HG03045 (cell line): ENCODE data around the gene TMEM139.
"Not testable (repeated sequence)": the region's sequence is repeated elsewhere in the genome, so short reads cannot be mapped to it uniquely, and the experiment has no call there.

Experiments
- ATAC-seq: cut with Tn5 transposase; IDR thresholded peaks from one replicate; pipeline ENCODE4 v1.9.1; 2021; ENCODE audit warnings: mild to moderate bottlenecking, moderate library complexity; ENCODE audit not compliant: unreplicated experiment

TMEM139 gene

DNA sequence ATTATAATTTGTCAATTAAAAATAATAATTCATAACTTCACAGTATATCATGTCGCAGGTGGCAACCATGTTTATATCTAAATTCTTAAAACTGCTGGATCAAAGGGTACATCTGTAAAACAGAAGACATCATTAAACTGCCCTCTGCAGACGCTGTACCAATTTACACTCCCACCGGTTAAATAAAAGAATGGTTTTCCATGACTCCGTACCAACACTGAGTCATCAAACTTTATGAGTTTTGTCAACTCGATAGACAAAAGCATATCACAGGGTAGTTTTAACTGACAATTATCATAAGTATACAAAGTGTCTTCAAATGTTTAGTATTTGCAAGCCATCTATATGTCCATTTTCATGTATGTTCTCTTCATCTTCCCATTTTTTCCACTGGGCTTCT, 27.3 kb upstream of the TMEM139 start:
- ATAC-seq = no peak

DNA sequence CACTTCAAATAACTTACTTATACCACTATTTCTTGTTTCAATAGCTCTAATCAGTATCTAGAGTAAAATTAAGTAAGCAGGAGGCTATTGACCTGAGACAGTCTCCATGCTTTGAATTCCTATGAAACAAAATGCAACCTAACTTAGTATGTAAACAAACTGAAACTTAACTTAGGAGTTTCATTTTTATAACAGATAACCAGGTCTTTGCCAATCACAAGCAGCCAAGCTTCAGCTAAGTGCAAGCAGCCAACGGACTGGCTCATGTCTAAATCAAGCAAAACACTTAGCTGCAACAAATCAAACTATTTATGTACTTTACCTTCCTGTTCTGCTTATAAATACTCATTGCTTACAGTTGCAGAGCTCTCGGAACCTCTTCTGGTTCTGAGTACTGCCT, 25.9 kb upstream of the TMEM139 start:
- peak; percentile 35 for ATAC-seq

DNA sequence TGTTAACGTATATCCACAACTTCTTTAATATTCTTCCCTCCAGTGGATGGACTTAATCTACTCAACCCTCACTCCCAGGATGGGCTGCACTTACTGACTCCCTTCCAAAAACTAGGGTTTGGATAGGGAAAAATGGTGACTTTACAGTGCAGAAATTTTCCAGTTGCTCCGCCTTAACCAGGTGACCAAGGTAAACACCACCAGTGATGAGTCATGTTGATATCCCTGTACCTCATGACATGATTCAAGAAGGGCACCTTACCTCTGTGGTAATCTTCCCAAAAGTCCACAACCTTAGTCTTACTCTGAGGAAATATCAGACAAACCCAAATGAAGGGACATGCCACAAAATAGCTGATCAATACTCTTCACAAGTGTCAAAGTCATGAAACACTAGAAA, 25.0 kb upstream of the TMEM139 start:
- no peak for ATAC-seq

DNA sequence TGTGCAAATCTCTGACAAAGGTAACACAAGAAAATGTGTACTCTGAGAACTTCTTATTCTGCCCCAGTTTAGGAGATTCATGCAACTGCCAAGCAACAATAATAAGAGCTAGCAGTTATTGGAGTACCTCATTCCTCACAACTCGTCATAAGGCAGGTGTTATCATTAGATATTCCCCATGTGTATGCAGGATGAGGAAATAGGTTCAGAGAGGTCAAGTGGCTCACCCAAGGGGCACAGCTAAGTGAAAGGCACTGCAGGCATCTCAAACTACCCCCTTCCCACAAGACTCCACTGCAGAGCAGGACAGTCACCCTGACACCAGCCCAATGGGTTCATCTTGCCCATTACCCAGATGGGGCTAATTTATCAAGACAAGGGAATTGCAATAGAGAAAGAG, 22.9 kb upstream of the TMEM139 start:
- no peak for ATAC-seq

DNA sequence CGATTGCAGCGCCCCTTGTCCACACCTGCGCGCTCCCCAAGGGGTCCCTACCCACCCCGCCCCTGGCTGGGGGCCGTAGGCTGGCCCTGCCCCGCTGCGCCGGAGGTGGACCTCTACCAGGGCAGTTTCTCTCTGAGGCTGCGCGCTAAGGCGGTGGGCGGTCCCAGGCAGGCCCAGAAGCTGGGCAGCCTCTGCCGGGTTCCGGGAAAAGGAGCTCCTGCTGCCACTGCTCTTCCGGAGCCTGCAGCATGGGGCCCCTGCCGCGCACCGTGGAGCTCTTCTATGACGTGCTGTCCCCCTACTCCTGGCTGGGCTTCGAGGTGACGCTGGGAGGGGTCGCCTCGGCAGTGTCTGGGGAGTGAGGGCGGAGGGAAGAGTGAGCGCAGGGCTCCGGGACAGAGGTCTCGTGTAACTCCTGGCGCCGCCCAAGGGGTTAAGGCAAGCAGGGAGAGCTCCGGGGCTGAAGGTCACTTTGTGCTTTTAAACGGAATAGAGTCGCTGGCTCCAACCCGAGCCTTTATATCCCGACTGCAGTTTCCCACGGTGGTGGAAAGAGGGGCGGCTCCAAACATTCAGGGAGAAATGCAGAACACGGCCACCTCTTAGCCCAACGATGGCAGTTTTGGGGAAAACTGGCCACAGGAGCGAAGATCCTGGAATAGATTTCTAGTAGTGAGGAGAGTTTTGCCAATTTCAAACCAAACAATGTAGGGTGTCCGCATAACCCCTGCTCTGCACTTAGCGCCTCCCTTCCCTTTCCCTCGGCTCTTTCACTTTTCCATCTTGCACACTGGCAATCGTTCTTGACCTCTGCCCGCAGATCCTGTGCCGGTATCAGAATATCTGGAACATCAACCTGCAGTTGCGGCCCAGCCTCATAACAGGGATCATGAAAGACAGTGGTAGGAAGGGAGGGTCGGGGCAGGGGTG, 21.2 kb upstream of the TMEM139 start, which contains the start of gene GSTK1:
TSS of gene GSTK1 (plus strand) at position 176 of the 930 bp plus-strand sequence. CDS start at position 249, 73 bp downstream.
- peak; percentile 98 for ATAC-seq

DNA sequence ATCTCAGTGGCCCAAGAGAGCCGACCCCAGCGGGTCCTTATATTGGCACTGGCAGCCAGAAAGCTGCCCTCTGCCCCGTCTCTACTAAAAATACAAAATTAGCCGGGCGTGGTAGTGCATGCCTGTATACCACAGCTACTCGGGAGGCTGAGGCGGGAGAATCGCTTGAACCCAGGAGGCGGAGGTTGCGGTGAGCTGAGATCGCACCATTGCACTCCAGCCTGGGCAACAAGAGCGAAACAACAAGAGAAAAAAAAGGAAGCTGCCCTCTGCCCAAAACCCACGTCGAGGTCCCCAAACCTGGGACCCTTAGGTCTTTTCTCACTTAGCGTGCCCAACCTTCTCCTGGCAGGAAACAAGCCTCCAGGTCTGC, 20.6 kb upstream of the TMEM139 start:
- not testable (repeated sequence) for ATAC-seq

DNA sequence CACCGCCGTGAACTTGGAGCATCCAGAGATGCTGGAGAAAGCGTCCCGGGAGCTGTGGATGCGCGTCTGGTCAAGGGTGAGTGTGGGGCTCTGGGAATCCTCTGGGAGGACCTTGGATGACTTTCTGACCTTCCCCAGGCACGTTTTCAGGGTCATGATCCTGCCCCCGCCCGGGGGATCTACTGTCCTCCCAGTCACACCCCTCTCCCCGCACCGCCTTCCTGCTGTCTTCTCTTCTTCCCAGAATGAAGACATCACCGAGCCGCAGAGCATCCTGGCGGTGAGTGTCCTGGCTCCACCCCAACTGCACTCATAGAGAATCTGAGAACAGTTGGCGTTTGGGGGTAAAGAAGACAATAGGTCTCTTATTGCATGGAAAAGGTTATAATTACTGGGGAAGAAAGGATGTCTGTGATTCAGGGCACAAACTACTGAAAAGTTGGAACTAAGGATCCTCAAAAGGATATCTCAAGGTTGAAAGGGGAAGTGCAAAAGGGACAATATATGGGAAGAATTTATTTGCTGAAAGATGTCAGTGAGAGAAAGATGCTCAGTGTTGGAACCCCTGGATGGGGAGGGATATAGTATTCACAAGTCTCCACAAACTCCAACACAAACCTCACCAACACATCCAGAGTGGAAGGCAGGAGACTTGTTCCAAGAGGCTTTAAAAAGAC, 19.6 kb upstream of the TMEM139 start:
- no peak for ATAC-seq

DNA sequence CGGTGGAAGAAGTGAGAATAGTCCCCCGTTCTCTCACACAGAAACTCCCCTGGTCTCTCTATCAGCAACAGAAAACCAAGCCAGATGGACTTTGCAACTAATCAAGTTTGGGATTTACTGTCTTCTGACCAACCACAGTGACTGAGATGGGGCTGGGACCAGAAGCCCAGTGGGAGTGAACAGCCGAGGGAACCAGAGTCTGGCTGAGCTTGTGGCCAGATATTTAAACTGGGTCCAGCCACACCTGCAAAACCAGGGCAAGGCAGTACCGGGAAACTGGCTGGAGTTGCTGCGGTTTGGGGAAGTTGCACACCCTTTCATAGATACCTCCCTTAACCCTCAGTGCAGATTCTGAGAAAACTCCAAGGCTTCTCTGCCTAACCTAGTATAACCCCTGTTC, 15.5 kb upstream of the TMEM139 start:
- ATAC-seq = no peak

DNA sequence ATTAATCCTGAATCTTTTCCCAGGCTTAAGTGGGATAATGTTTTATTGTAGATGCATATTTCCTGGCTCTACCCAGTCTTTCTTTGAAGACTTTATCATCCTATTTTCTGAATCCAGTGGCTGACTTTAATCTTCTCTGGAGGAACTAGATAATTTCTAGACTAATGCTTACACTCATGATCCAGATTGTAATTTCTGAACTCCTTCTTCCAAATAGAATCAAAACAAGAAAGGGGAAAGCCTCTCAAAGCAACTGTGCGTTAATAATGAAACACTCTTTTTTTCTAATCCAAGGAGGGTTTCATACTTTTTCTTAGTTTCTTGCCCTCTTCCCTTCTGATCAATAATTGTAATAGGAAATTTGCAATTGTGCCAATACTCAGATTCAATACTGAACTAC, 13.5 kb upstream of the TMEM139 start:
- no peak for ATAC-seq

DNA sequence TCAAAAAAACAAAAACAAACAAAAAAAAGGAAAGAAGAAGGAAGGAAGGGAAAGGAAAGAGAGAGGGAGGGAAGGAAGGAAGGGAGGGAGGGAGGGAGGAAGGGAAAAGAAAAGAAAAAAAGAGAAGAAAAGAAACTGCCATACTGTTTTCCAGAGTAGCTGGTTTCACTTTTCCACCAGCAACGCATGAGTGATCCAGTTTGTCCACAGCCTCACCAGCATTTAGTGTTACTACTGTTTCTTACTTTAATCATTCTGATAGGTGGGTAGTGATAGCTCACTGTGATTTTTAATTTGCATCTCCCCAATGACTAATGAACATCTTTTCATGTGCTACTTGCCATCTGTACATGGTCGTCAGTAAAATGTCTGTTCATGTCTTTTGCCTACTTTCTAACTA, 11.9 kb upstream of the TMEM139 start:
- no peak for ATAC-seq

DNA sequence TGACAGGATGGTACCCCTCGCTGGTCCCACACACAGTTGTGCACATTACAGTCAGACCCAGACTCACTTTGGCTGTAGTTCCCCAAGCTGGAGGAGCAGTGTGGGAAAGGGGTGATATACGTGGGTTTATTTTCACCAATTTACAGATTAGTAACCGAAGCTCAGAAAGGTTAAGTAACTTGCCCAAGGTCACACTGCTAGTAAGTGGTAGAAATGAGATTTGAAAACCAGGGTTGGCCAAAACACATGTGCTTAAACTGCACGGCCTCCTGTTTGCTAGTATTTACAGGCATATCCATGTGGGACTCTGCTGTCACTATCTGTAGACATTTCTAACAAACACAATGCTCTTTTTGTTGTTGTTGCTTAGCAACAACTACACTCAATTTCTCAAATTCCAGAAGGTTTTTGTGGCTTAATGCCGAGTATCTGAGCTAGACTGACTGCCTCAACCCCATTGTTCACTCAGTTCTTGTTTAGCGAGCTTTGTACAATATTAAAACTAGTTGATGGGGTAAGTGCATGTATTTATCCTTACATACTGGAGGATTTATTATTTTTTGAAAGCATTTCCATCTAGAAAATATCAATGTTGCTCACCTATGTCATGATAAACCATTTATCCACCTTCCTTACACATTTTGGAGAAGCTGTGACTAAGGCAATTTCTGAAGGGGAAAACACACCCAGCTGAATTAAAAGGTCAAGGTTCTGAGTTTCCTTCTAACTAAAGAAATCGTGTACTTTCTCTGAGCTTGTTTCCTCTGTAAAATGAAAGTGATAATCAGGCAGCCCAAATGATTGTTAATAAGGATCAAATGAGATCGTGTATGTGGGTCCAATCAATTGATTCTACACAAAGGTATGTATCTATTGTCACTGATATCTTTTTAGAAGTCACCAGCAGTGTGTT, 5.3 kb upstream of the TMEM139 start:
- ATAC-seq = no peak

DNA sequence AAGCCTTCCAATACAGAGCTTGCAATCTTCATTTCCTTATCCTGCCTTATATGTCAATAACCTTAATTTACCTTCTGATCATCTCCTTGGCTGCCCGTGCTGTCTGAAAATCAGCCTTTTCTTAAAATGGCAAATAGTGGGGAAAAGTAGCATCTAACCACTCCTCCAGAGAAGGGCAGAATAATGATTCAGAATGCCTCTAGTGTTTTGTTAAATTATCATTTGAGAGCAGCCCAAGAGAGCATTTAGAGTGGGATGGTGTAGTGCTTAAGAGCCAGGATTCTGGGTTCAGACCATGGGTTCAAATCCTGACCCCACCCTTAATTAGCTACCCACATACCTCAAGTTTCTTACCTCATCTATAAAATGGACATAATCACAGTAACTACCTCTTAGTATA, 4.6 kb upstream of the TMEM139 start:
- no peak for ATAC-seq

DNA sequence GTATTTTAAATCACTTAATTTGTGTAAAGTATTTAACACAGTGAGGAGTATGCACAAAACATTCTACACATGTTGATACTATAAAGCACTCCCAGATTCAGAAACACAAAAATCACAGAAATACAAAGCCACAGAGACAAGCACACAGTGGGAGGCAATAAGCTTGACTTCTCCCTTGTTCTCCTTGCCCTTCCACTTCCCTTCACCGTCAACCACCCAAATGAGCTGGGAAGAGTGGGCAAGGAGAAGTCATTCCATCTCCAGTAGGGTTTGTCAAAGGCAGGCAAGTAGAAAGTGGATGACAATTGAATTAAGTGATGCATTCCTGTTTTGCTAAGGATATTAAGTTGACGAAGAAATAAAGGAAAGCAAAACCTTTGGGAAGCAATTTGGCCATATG, 4.2 kb upstream of the TMEM139 start:
- no peak for ATAC-seq

DNA sequence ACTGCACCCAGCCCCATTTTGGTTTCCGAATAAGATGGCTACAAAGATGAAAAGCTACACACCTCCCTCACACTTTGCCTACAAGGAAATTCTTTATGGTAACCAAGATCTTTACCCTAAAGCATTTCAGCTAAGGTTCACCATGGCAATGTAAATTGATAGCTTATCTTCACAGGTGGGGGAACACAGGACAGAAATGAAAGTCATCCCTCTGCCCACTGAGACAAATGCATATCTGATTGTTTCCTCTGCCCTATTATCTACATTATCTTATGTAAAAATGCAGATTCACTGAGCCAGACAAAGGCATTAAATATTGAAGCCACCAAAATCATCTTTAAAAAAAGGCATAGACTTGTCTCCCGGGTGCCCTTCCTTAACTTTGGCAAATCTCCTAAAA, 3.2 kb upstream of the TMEM139 start:
- ATAC-seq = no peak

DNA sequence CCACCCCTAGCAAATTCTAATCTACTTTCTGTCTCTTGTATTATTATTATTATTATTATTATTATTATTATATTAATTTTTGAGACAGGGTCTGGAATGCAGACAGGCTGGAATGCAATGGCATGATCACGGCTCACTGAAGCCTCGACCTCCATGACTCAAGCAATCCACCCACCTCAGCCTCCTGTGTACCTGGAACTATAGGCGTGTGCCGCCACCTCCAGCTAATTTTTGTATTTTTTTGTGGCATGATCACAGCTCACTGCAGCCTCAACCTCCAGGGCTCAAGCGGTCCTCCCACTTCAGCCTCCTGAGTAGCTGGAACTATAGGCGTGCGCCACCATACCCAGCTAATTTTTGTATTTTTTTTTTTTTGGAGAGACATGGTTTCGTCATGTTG, 2.6 kb upstream of the TMEM139 start:
- ATAC-seq = no peak

DNA sequence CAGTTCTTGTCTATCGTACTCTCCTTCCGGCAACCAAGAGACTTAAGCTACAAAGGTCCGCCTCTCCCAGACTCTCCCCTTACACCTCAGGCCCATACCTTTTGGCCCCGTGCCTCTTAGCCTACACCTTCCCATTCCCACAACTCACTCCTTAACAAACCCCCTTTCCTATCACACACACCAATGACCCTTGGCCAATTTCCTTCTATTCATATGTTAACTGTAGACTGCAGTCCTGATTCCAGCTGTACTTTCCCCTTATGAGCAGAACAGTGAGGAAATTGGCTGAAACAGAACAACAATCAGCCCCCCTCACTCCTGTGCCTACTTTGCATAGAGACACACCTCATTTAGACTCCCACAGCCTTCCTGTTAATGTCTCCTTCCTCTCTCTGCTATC, 1.4 kb upstream of the TMEM139 start:
- ATAC-seq = no peak

DNA sequence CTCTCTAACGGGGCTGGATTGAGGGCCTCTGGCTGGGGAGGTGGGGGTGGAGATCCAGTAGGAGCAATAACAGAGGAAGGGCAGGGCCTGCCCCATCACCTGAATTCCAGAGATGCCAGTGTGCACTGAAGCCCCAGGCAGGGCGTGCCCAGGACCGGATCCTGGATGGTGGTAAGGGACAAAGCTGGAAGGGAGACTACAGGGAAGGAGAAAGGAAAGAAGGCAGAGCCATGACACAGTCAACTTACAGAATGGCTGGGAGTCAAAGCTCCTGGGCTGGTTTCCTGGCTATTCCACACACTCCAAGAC, 666 bp downstream of the TMEM139 start:
- ATAC-seq = no peak

DNA sequence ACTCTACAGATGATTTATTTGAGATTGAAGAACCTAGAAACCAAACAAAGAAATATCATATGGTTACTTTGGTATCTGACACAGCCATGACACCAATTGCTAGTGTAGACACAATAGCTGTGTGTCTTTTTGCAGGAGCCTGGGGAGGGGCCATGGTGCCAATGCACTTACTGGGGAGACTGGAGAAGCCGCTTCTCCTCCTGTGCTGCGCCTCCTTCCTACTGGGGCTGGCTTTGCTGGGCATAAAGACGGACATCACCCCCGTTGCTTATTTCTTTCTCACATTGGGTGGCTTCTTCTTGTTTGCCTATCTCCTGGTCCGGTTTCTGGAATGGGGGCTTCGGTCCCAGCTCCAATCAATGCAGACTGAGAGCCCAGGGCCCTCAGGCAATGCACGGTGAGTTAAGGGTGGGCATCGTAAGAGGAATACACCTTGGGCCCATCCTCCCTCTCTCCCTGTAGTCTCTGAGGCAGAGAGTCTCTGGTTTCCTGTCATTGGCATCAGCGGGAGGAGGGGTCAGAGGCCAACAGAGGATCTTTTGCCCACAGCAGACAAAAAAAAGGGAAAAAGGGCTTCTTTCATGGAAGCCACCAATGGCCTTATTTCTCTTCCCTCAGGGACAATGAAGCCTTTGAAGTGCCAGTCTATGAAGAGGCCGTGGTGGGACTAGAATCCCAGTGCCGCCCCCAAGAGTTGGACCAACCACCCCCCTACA, 1.2 kb downstream of the TMEM139 start:
- ATAC-seq = no peak

DNA sequence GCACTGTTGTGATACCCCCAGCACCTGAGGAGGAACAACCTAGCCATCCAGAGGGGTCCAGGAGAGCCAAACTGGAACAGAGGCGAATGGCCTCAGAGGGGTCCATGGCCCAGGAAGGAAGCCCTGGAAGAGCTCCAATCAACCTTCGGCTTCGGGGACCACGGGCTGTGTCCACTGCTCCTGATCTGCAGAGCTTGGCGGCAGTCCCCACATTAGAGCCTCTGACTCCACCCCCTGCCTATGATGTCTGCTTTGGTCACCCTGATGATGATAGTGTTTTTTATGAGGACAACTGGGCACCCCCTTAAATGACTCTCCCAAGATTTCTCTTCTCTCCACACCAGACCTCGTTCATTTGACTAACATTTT, 1.7 kb downstream of the TMEM139 start:
- no peak for ATAC-seq

DNA sequence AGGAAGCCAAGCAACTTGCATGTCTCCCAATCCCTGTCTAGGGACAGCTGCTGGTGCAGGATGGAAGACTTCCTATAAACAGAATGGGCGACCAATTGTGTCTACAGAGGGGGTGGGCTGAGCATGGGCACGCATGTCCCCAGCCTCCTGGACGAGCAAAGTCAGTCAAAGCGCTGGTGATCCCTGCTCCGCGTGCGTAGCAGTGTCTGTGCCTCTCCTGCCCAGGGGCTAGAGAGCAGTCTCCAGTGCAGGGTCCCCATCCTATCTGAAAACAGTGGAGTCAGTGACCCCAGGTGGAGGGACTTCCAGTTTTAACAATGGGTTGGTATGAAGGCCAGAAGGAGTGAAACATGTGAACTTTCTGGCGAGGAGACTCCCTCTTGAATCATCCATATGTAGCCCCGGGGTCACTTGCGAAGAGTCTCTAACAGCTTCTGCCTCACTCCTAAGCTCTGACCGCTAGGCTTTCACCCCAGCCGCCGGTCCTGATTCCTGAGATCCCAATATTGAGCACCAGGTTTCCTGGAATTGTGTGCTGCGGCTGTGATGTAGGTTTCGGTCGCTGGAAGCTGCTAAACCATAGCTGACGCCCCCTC, 2.7 kb downstream of the TMEM139 start:
- no peak for ATAC-seq
